Measurements from ENCODE around the gene CTXN1. TPM values are rescaled to one million over a fixed set of nuclear protein-coding genes. Genes with fewer than 3 reads are reported as not detected.
A peak's percentile ranks its signal among the peaks of the same experiment; 100 is the strongest.

CTXN1 gene
- total RNA-seq, 1 donor from 2014 or later = 55.9 TPM

DNA sequence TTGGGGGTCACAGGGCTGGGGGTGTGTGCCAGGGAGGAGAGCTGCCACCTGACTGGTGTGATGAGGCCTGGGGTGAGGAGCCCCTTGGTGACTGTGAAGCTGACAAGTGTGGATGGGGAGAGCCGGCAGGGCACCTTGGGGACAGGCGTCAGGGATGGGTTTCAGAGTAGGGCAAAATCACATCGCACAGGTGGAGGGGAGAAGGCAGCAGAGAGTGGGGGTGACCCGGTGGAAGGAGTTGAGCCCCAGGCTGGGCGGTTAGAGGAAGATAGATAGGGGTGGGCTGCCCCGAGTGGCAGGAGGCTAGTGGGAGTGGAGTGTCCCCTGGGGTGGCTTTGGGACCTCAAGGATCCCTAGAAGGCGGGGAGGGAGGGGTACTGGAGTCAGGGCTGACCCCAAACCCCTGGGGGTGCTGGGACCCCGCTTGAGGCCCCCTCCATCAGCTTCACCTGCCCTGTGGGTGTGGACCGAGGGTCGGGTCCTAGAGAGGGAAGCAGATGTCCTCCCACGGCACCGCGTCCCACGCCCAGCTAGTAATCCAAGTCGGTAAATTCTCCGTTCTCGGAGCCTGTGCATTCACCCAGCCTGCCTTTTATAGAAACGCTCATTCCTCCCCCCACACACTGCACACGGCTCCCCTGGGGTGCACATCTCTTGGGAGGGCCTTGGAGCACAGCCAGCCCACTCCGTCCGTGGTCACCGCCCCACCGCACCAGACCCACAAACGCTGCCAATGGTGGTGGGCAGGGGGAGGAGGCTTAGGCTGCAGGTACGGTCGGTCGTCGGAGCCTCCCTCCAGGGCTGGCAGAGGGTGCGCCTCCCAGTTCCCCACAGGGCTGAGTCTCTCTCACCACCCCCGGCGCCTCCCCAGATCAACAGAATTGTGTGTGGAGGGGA lies 2.4 kb downstream of the CTXN1 start:
- no peak for FAIRE-seq
- H3K4me3 Mint-ChIP-seq (ENCODE audit: unreplicated experiment) = peak overlapping the region; percentile 50

DNA sequence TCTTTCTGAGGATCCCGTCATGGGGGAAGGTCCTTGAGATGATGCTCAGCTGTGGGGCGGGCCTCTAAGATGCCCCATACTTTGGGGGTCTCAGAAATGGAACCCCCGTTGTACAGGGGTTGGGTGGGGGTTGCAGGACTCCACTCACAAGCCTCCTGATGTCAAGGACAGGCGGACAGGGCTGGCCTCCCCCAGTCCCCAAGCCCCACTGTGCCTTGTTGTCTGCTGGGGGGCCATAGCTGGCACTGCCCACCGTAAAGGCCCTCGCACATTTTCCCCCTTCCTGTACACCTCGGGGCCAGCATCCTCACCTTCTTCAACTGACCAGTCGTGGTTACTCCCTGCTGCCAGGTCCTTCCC lies 3.1 kb downstream of the CTXN1 start:
- peak overlapping the region; percentile 77 for H3K27ac Mint-ChIP-seq (ENCODE audit: unreplicated experiment)

More for the DNA sequence above, 2.4 kb downstream of the CTXN1 start:
- H3K36me3 Mint-ChIP-seq (ENCODE audit: low read depth, unreplicated experiment) = peaks cover 6% of the 10 kb centered on the region
- H3K9ac ChIP-seq (ENCODE audit: low read length) = no peak overlapping the region
- H3K4me3 ChIP-seq (ENCODE audit: insufficient read depth, low read depth, low read length) = no peak overlapping the region
- no peak overlapping the region for H3K27ac ChIP-seq (ENCODE audit: low read depth, low read length)
- H3K79me2 ChIP-seq (ENCODE audit: insufficient read depth, low read length) = peaks cover 6% of the 10 kb centered on the region
- peaks cover 3% of the 10 kb centered on the region for H3K36me3 ChIP-seq (ENCODE audit: insufficient read depth, low read length)
- H3K4me1 ChIP-seq (ENCODE audit: insufficient read depth, low read length) = peaks cover 32% of the 10 kb centered on the region
- H4K20me1 ChIP-seq (ENCODE audit: insufficient read depth, low read length) = peaks cover 17% of the 10 kb centered on the region
- H3K27ac Mint-ChIP-seq (ENCODE audit: unreplicated experiment) = peak overlapping the region; percentile 77
- no peak overlapping the region for H2AFZ ChIP-seq (ENCODE audit: low read depth, low read length)
- no peak overlapping the region for H3K4me2 ChIP-seq (ENCODE audit: low read length)
- no peaks in the 10 kb centered on the region for H3K27me3 Mint-ChIP-seq (ENCODE audit: low read depth, unreplicated experiment)
- no peak for DNase-seq (ENCODE audit: low read depth)
- no peak for TF ChIP-seq EZH2 (IDR thresholded peaks at IDR 0.05; ENCODE audit: insufficient read depth, low read length)
- TF ChIP-seq, protein P1, sequence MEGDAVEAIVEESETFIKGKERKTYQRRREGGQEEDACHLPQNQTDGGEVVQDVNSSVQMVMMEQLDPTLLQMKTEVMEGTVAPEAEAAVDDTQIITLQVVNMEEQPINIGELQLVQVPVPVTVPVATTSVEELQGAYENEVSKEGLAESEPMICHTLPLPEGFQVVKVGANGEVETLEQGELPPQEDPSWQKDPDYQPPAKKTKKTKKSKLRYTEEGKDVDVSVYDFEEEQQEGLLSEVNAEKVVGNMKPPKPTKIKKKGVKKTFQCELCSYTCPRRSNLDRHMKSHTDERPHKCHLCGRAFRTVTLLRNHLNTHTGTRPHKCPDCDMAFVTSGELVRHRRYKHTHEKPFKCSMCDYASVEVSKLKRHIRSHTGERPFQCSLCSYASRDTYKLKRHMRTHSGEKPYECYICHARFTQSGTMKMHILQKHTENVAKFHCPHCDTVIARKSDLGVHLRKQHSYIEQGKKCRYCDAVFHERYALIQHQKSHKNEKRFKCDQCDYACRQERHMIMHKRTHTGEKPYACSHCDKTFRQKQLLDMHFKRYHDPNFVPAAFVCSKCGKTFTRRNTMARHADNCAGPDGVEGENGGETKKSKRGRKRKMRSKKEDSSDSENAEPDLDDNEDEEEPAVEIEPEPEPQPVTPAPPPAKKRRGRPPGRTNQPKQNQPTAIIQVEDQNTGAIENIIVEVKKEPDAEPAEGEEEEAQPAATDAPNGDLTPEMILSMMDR (IDR thresholded peaks at IDR 0.05; ENCODE audit: insufficient read depth, low read depth, low read length) = no peak
- peaks cover 1% of the 10 kb centered on the region for H3K27me3 ChIP-seq (ENCODE audit: insufficient read depth, low read length)
- no peaks in the 10 kb centered on the region for H3K9me3 Mint-ChIP-seq (ENCODE audit: unreplicated experiment)
- H3K9me3 ChIP-seq (ENCODE audit: insufficient read depth, low read depth, low read length) = no peaks in the 10 kb centered on the region
- peaks cover 13% of the 10 kb centered on the region for H3K4me1 Mint-ChIP-seq (ENCODE audit: low read depth, unreplicated experiment)

More for the DNA sequence above, 3.1 kb downstream of the CTXN1 start:
- H3K4me1 Mint-ChIP-seq (ENCODE audit: low read depth, unreplicated experiment) = peaks cover 8% of the 10 kb centered on the region
- Histone ChIP-seq H2AFZ (ENCODE audit: low read depth, low read length) (no peak overlapping the region), H3K27ac (ENCODE audit: low read depth, low read length) (no peak overlapping the region), H3K79me2 (ENCODE audit: insufficient read depth, low read length) (peaks cover 6% of the 10 kb centered on the region), H3K9ac (ENCODE audit: low read length) (no peak overlapping the region), H3K27me3 (ENCODE audit: insufficient read depth, low read length) (peaks cover 4% of the 10 kb centered on the region), H4K20me1 (ENCODE audit: insufficient read depth, low read length) (peaks cover 17% of the 10 kb centered on the region), H3K36me3 (ENCODE audit: insufficient read depth, low read length) (peaks cover 3% of the 10 kb centered on the region), H3K9me3 (ENCODE audit: insufficient read depth, low read depth, low read length) (no peaks in the 10 kb centered on the region), H3K4me3 (ENCODE audit: insufficient read depth, low read depth, low read length) (no peak overlapping the region), H3K4me1 (ENCODE audit: insufficient read depth, low read length) (peaks cover 24% of the 10 kb centered on the region), H3K4me2 (ENCODE audit: low read length) (no peak overlapping the region)
- H3K27me3 Mint-ChIP-seq (ENCODE audit: low read depth, unreplicated experiment) = no peaks in the 10 kb centered on the region
- no peak for TF ChIP-seq EZH2 (IDR thresholded peaks at IDR 0.05; ENCODE audit: insufficient read depth, low read length)
- TF ChIP-seq, protein P1 (IDR thresholded peaks at IDR 0.05; ENCODE audit: insufficient read depth, low read depth, low read length) = no peak
- peaks cover 2% of the 10 kb centered on the region for H3K36me3 Mint-ChIP-seq (ENCODE audit: low read depth, unreplicated experiment)
- DNase-seq (ENCODE audit: low read depth) = no peak
- no peak overlapping the region for H3K4me3 Mint-ChIP-seq (ENCODE audit: unreplicated experiment)
- H3K9me3 Mint-ChIP-seq (ENCODE audit: unreplicated experiment) = no peaks in the 10 kb centered on the region
- FAIRE-seq = no peak
